Stimulated activated CD8-positive, alpha-beta memory T cell treated with anti-CD3 and anti-CD28 coated beads, Interleukin-2, amount 100 ng/mL, for 1 hour (primary cell): ENCODE measurements around the gene ARID2.

ENCODE experiments used
- DNase-seq, 2 donors: peaks; one replicate each; pipeline ENCODE4 v3.0.0-alpha.2; 2020; ENCODE audit warnings: low read depth in 2 of 2

ARID2 gene

DNA sequence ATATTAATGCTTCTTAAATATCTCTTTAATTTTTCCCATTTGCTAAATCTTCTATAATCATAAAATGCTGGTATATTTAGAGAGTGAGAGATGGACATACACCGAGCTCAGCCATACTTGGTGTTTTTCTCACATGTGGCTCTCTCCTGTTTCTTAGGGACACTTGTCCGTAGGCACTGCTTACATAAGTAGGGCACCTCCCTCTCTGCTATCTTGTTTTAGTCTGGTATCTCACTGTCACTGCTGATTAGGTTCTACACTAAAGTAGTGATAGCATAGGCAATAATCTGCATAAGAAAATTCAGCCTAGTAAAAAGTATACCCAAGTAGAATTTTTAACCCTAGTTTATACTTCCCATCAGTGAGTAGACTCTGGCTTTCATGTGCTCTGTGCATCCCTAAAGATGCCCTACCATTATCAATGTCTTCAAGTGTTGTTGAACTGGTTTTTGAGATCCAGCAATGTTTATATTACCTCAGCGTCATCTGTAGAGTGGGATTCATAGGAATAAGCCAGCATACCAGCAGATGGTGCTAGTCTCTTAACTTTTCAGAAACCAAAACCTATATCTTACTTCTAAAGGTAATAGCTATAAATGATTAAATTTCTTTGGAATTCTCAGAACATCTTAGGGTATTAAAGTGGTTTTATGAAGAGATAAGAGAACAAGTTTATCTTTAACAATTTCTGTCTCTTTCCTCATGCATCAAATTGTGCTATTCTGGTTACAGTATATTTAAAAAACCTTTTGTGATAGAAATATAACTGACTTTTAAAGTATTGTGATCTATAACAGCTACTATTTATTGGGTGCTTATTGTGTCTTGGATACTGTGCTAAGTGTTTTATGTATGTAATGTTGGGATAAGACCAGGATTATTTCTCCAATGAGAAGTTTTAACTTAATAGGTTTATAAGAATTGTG lies 32.9 kb downstream of the ARID2 start:
- no peak for DNase-seq

GRCh38 chr12:45763381-45763780 lies 33.9 kb downstream of the ARID2 start:
- no peak for DNase-seq

DNA sequence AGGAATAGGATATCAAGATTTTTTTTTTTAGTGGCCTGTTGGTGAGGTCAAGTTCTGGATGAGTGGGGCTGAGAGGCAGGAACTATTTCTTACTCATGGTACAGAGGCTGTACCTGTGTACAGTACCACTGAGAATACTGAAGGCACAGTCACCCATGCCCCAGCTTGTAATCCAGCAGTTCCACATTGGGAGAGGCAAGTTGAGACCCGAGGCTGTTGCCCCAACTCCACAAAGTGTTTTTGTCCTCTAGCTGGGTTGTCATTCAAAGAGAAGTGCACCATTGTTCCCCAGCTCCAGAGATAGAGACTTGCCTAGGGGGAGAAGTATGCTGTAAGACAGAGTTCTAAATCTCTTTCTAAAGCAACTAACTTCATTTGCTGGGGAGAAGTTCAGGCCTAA lies 38.7 kb downstream of the ARID2 start:
- DNase-seq: no peak

GRCh38 chr12:45773747-45774146 lies 44.2 kb downstream of the ARID2 start:
- DNase-seq: no peak

- no peak for DNase-seq
These were observed 45.1 kb downstream of the ARID2 start for GRCh38 chr12:45774508-45775162.

- DNase-seq: no peak
These were observed 46.0 kb downstream of the ARID2 start for GRCh38 chr12:45775465-45775864.

DNA sequence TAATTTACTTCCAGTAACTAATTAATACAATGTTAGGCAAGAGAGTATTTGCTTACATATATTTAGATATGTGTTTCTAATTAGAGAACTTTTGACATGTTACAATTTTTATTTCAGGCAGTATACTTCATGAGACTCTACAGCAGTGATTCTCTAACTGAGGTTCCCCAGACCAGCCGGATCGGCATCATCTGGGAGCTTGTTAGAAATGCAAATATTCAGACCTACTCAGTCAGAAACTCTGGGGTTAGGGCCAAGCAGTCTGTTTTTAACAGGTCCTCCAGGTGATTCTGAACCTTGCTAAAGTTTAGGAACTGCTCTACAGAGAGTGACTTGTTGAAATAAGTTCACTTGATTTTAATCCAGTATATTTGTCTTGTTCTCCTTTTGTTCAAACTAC lies 46.5 kb downstream of the ARID2 start:
- no peak for DNase-seq

DNA sequence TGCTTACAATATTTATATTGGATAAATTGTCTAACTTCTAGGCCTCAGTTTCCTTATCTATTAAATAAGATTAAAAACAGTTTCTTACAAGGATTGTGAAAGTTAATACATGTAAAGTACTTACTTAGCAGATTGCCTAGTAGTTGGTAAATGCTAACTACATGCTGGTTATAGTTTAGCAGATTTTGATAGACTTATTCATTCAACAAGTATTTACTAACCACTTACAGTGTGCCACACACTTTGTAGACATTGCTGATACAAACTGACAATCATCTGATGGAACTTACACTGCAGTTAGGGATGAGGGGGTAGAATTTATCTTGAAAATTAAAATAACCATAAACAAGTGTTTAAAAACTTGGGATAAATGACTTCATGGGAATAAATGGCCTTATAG lies 50.4 kb downstream of the ARID2 start:
- no peak for DNase-seq

DNA sequence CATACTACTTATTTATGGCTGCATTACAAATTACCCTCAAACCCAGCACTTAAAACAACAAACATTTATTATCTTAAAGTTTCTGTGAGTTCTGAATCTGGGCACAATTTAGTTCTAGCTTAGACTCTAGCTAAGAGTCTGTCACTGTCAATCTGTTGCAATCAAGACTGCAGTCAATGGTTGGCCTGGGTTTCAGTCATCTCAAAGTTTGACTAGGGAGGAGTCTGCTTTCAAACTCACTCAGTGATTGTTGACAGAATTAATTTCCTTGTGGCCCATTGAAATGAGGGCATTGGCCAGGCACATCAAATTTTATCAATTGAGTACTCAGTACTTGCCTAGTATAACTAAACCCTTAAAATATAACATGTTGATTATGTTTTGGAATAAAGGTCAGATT lies 51.6 kb downstream of the ARID2 start:
- DNase-seq: no peak

DNA sequence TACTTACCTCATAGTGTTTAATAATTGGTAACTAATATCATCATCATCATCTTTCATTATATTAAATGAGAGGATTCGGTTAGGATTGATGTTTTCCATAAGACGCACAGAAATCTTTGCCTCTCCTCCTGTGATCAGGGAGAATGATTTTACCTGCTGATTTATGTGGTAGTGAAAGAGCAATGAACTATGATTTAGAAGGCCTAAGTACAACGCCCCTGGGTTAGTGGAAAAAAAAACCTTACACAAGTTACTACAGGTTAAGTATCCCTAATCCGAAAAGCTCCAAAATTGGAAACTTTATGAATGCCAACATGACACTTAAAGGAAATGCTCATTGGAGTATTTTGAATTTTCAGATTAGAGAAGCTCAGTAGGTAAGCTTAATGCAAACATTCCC lies 55.8 kb downstream of the ARID2 start:
- no peak for DNase-seq

- DNase-seq: no peak
These were observed 59.5 kb downstream of the ARID2 start for GRCh38 chr12:45789025-45789424.

DNA sequence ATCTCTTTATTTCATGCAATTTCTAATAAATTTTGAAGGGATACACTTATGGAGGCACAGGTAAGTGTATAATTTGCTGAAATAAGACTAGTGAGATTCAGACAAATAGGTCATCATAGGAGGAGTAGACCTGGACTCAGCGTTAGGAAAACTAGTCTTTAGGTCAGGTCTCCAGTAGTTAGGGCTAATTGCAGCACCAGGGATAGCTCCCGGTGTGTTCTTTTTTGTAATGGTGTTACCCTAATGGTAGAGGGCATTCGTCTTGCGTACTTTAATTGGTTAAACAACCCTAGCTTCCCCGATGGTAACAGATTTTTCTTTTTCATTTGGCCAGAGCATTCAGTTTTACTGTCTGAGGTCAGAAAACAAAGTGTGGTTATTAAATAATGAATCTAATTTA lies 64.9 kb downstream of the ARID2 start:
- DNase-seq: no peak

DNA sequence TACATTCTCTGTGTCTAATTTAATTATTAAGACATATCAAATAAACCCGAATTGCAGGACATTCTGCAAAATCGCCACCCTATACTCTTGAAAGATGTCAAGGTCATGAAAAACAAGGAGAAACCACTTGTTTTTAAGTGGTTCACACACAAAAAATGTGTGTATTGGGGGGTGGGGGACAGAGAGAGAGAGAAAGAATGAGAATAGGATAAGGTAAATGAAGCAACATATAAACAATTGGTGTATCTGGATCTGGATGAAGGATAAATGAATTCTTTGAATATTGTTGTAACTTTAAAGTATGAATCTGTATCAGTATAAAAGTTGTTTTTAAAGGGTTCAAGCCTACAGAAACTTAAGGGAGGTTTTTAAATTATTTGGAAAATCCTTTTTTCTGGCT lies 72.1 kb downstream of the ARID2 start:
- no peak for DNase-seq

DNA sequence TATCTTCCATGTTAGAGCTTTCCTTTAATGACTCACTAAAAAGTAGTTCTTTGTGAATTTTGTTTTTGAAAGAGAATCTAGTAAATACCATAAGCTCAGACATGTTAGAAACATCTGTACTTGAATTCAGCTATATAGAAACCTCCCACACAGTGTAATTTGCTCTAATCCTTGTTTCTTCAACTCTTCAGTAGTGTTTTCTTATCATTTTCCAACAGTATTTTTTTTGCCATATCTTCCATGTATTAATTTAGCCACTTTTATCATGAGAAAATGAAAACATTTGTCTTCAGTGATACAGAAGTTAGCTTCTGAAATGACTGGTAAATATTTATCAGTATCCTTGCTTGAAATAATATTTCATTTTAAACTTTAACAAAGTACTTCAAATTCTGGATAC lies 73.6 kb downstream of the ARID2 start:
- DNase-seq: no peak

DNA sequence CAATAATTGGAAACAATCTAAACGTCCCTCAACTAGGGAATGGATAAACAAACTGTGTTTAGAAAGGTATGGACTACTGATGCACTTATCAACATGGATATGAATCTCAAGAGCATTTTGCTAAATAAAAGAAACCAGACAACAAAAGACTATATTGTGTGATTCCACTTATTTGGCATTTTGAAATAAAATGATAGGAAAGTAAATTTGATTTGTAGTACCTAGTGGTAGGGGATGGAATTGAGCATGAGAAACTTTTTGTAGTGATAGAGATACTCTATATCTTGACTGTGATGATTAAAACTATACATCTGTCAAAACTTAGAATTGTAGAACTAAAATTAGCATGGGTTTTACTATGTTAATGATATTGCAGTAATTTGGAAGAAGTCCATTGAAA lies 87.1 kb downstream of the ARID2 start:
- no peak for DNase-seq

DNA sequence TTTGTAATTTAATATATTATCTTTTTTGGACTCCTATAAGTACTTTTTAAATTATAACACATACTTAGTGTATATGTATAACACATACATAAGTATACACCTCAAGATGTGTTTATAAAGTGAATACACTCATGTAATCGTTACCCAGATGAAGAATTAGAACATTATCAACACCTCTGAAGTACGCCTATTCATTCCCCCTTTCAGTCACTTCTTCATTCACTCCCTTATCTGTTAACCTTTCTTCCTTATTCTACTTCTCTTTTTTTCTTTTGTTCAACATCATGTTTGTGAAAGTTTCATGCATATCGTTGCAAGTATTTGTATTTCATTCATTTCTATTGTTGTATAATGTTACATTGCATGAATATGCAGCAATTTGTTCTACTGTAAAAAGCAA lies 98.5 kb downstream of the ARID2 start:
- DNase-seq: no peak

- DNase-seq: no peak
These were observed 98.9 kb downstream of the ARID2 start for GRCh38 chr12:45828402-45828801.

- no peak for DNase-seq
These were observed 102.1 kb downstream of the ARID2 start for GRCh38 chr12:45831590-45831989.

GRCh38 chr12:45833401-45833800 lies 103.9 kb downstream of the ARID2 start:
- no peak for DNase-seq

- DNase-seq: no peak
These were observed 105.3 kb downstream of the ARID2 start for GRCh38 chr12:45834809-45835208.

DNA sequence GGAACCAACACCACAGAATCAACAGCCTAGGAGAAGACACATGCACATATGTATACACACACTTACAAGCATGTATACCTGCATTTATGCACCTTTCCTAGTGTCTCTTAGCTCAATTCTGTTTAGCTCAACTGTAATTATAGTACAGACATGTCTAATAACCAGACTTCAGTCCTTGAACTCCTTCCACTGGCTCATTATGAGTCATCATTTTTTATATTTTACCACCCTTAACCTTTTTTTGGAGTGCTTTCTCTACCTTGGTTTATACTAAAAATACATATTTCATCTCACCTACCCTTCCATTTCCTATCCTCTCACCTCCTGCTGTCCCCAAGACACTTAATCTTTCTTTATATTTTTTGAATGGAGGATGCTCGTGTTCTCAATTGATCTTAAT lies 110.4 kb downstream of the ARID2 start:
- DNase-seq: no peak

DNA sequence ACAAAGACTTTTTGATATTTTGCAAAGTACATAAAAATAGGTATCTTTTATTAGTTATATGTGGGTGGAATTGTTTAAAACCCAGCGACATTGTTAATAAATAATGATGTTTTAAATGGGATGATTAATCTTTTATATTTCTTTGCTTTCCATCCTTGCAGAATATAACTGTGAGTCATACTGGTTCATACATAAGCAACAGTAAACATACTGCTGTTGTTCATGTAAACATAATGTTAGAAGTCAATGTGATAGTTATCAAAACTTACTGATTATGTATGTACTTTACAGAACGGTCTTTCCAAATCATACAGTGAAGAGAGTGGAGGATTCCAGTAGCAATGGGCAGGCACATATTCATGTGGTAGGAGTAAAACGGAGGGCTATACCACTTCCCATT lies 119.8 kb downstream of the ARID2 start:
- no peak for DNase-seq

- no peak for DNase-seq
These were observed 120.8 kb downstream of the ARID2 start for GRCh38 chr12:45850302-45850701.
